GM19240 (cell line): Measurements from ENCODE around the gene TMEM120A.

Experiments
- DNase-seq: peaks from one replicate; pipeline ENCODE4 v3.0.0; 2011; ENCODE audit warnings: low spot score; ENCODE audit not compliant: insufficient read length

TMEM120A gene

GRCh38 chr7:75981453-75982305, 12.7 kb downstream of the TMEM120A start:
- DNase-seq = no peak

- DNase-seq = no peak
Observed at GRCh38 chr7:75981203-75981452, 13.3 kb downstream of the TMEM120A start.

- DNase-seq = no peak
Observed at GRCh38 chr7:75980430-75981202, 13.8 kb downstream of the TMEM120A start.

- DNase-seq = no peak
Observed at GRCh38 chr7:75979759-75980429, 14.5 kb downstream of the TMEM120A start.

GRCh38 chr7:75977743-75978142, 16.7 kb downstream of the TMEM120A start:
- DNase-seq = no peak

- no peak for DNase-seq
Observed at GRCh38 chr7:75971961-75972763, 22.2 kb downstream of the TMEM120A start.

- no peak for DNase-seq
Observed at GRCh38 chr7:75971309-75971960, 23.0 kb downstream of the TMEM120A start.

GRCh38 chr7:75969704-75970498, 24.5 kb downstream of the TMEM120A start:
- no peak for DNase-seq

- DNase-seq = no peak
Observed at GRCh38 chr7:75969182-75969581, 25.2 kb downstream of the TMEM120A start.

GRCh38 chr7:75968561-75969001, 25.8 kb downstream of the TMEM120A start:
- DNase-seq = no peak

- no peak for DNase-seq
Observed at GRCh38 chr7:75968012-75968411, 26.4 kb downstream of the TMEM120A start.

- no peak for DNase-seq
Observed at GRCh38 chr7:75967487-75967997, 26.9 kb downstream of the TMEM120A start.

GRCh38 chr7:75967055-75967454, 27.3 kb downstream of the TMEM120A start:
- no peak for DNase-seq

GRCh38 chr7:75966190-75966961, 28.0 kb downstream of the TMEM120A start:
- DNase-seq = no peak

GRCh38 chr7:75965617-75966016, 28.8 kb downstream of the TMEM120A start:
- DNase-seq = no peak

- DNase-seq = no peak
Observed at GRCh38 chr7:75963381-75963995, 30.9 kb downstream of the TMEM120A start.

- DNase-seq = no peak
Observed at GRCh38 chr7:75962607-75963380, 31.6 kb downstream of the TMEM120A start.

GRCh38 chr7:75961218-75961617, 33.2 kb downstream of the TMEM120A start:
- no peak for DNase-seq
